A549 (cell line): ENCODE results near the gene PTPN23.

ENCODE experiments used
- GATA3 ChIP-seq: IDR thresholded peaks from 2 replicates; pipeline ENCODE4 v1.6.1; 2012; ENCODE audit warnings: borderline replicate concordance
- MYC ChIP-seq: IDR thresholded peaks from 2 replicates; pipeline ENCODE4 v1.6.1; 2012; ENCODE audit warnings: mild to moderate bottlenecking, inconsistent platforms, low read length, improper control_type of control experiment, borderline replicate concordance
- POLR2A ChIP-seq: IDR thresholded peaks from 2 replicates; pipeline ENCODE4 v1.6.1; 2012; ENCODE audit warnings: mild to moderate bottlenecking, low read length
- SMC3 ChIP-seq: fragments of >200 bp; sonication (Bioruptor Twin); formaldehyde crosslinking; IDR thresholded peaks from 3 replicates; pipeline ENCODE4 v1.6.1; 2018; ENCODE audit warnings: inconsistent platforms
- SREBF2 ChIP-seq: fragments of 450-650 bp; IDR thresholded peaks from 2 replicates; pipeline ENCODE4 v1.6.1; 2014; ENCODE audit warnings: mild to moderate bottlenecking, moderate library complexity
- TF ChIP-seq, protein P1 (sequence below): fragments of 200-600 bp; sonication (generic); IDR thresholded peaks from 2 replicates; pipeline ENCODE4 v1.6.1; 2016; ENCODE audit warnings: antibody characterized with exemption, mild to moderate bottlenecking, moderate library complexity
- TF ChIP-seq, protein P2 (sequence below): fragments of >200 bp; sonication (Bioruptor Twin); formaldehyde crosslinking; IDR thresholded peaks from 3 replicates; pipeline ENCODE4 v1.5.1; 2016

DNA sequence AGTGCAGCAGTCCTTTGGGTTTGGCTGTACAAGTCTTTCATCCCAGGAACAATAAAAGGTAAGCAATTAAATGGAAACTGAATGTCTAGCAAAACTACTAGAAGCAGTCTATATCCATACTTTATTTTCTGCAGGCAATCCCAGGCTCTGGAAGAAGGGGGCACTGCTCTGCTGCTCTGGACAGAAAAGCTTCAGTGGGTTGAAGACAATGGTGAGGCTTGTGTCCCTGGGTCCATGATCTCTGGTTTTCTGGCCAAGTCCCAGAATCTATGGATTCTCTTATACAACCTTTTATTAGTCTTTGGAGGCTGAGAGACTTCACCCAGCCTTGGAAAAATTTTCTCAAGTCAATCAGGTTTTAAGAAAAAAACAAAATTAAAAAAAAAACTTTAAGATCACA, 59.3 kb downstream of the PTPN23 start:
- no peak for TF ChIP-seq SREBF2
- no peak for TF ChIP-seq SMC3
- no peak for TF ChIP-seq GATA3
- TF ChIP-seq, protein P1, sequence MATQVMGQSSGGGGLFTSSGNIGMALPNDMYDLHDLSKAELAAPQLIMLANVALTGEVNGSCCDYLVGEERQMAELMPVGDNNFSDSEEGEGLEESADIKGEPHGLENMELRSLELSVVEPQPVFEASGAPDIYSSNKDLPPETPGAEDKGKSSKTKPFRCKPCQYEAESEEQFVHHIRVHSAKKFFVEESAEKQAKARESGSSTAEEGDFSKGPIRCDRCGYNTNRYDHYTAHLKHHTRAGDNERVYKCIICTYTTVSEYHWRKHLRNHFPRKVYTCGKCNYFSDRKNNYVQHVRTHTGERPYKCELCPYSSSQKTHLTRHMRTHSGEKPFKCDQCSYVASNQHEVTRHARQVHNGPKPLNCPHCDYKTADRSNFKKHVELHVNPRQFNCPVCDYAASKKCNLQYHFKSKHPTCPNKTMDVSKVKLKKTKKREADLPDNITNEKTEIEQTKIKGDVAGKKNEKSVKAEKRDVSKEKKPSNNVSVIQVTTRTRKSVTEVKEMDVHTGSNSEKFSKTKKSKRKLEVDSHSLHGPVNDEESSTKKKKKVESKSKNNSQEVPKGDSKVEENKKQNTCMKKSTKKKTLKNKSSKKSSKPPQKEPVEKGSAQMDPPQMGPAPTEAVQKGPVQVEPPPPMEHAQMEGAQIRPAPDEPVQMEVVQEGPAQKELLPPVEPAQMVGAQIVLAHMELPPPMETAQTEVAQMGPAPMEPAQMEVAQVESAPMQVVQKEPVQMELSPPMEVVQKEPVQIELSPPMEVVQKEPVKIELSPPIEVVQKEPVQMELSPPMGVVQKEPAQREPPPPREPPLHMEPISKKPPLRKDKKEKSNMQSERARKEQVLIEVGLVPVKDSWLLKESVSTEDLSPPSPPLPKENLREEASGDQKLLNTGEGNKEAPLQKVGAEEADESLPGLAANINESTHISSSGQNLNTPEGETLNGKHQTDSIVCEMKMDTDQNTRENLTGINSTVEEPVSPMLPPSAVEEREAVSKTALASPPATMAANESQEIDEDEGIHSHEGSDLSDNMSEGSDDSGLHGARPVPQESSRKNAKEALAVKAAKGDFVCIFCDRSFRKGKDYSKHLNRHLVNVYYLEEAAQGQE: no peak
- TF ChIP-seq MYC: no peak
- TF ChIP-seq, protein P2, sequence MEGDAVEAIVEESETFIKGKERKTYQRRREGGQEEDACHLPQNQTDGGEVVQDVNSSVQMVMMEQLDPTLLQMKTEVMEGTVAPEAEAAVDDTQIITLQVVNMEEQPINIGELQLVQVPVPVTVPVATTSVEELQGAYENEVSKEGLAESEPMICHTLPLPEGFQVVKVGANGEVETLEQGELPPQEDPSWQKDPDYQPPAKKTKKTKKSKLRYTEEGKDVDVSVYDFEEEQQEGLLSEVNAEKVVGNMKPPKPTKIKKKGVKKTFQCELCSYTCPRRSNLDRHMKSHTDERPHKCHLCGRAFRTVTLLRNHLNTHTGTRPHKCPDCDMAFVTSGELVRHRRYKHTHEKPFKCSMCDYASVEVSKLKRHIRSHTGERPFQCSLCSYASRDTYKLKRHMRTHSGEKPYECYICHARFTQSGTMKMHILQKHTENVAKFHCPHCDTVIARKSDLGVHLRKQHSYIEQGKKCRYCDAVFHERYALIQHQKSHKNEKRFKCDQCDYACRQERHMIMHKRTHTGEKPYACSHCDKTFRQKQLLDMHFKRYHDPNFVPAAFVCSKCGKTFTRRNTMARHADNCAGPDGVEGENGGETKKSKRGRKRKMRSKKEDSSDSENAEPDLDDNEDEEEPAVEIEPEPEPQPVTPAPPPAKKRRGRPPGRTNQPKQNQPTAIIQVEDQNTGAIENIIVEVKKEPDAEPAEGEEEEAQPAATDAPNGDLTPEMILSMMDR: peak; percentile 10; the same call in 1 of the 3 replicates
- TF ChIP-seq POLR2A: no peak
